CD4-positive, alpha-beta T cell treated with Interleukin-15 for 1 hour (primary cell): ENCODE data around the gene ALB.
"Not testable (repeated sequence)": the region's sequence is repeated elsewhere in the genome, so short reads cannot be mapped to it uniquely, and the experiment has no call there.

ENCODE experiments used
- DNase-seq: peaks from one replicate; pipeline ENCODE4 v3.0.0-alpha.2; 2020

The ALB gene

GRCh38 chr4:73404042-73404441 lies at the start of gene ALB:
Gene ALB (plus strand): TSS chr4:73404287. CDS start chr4:73404328, 41 bp downstream.
- DNase-seq: no peak

GRCh38 chr4:73357174-73357573 lies 46.9 kb upstream of the ALB start:
- DNase-seq: not testable (repeated sequence)

GRCh38 chr4:73369506-73370199 lies 34.4 kb upstream of the ALB start:
- DNase-seq: not testable (repeated sequence)

GRCh38 chr4:73375328-73375741 lies 28.8 kb upstream of the ALB start:
- no peak for DNase-seq

- DNase-seq: no peak
These were observed 27.8 kb upstream of the ALB start for GRCh38 chr4:73376251-73376650.

- no peak for DNase-seq
These were observed 27.1 kb upstream of the ALB start for GRCh38 chr4:73376976-73377375.

- DNase-seq: no peak
These were observed 25.2 kb upstream of the ALB start for GRCh38 chr4:73378887-73379286.

- no peak for DNase-seq
These were observed 24.1 kb upstream of the ALB start for GRCh38 chr4:73379946-73380345.

GRCh38 chr4:73381214-73381613 lies 22.9 kb upstream of the ALB start:
- DNase-seq: no peak

- no peak for DNase-seq
These were observed 20.6 kb upstream of the ALB start for GRCh38 chr4:73383452-73383851.

- no peak for DNase-seq
These were observed 16.5 kb upstream of the ALB start for GRCh38 chr4:73387552-73387951.

GRCh38 chr4:73388887-73389286 lies 15.2 kb upstream of the ALB start:
- DNase-seq: no peak

- not testable (repeated sequence) for DNase-seq
These were observed 14.4 kb upstream of the ALB start for GRCh38 chr4:73389663-73390062.

GRCh38 chr4:73391774-73392173 lies 12.3 kb upstream of the ALB start:
- no peak for DNase-seq

- DNase-seq: no peak
These were observed 11.2 kb upstream of the ALB start for GRCh38 chr4:73392936-73393335.

GRCh38 chr4:73396304-73396703 lies 7.8 kb upstream of the ALB start:
- no peak for DNase-seq

- DNase-seq: no peak
These were observed 6.8 kb upstream of the ALB start for GRCh38 chr4:73396993-73397972.

GRCh38 chr4:73401412-73401811 lies 2.7 kb upstream of the ALB start:
- DNase-seq: no peak

GRCh38 chr4:73404457-73404856 lies 370 bp downstream of the ALB start:
- DNase-seq: no peak

- no peak for DNase-seq
These were observed 1.1 kb downstream of the ALB start for GRCh38 chr4:73405138-73405537.

GRCh38 chr4:73406548-73406875 lies 2.4 kb downstream of the ALB start:
- no peak for DNase-seq

- no peak for DNase-seq
These were observed 3.2 kb downstream of the ALB start for GRCh38 chr4:73407227-73407673.

GRCh38 chr4:73408181-73408867 lies 4.2 kb downstream of the ALB start:
- DNase-seq: no peak
